NCI-H460 (cell line): ENCODE measurements around the gene CSPG4. TPM values are rescaled to one million over a fixed set of nuclear protein-coding genes. Genes with fewer than 3 reads are reported as not detected.
A peak's percentile ranks its signal among the peaks of the same experiment; 100 is the strongest.

Experiments used
- DNase-seq: peaks from one replicate; pipeline ENCODE4 v3.0.0-alpha.2; 2016; ENCODE audit warnings: low read depth; ENCODE audit errors: extremely low read depth
- total RNA-seq: library from RNA; depleted of rRNA; stranded (reverse); fragments of >200 nt; shearing (Covaris generic); gene quantifications from 2 replicates; pipeline ENCODE4 v1.2.3, GENCODE V29; 2014

The CSPG4 gene
- total RNA-seq, 1 experiment from 2014 or later, result 0.10 TPM

GRCh38 chr15:75675579-75676404 lies 36.9 kb downstream of the CSPG4 start:
- no peak for DNase-seq

- DNase-seq, result no peak
Observed at GRCh38 chr15:75674366-75674765, 38.3 kb downstream of the CSPG4 start.

GRCh38 chr15:75673426-75674235 lies 39.0 kb downstream of the CSPG4 start:
- DNase-seq, result no peak

- DNase-seq, result no peak
Observed at GRCh38 chr15:75672646-75673425, 39.8 kb downstream of the CSPG4 start.

- DNase-seq, result no peak
Observed at GRCh38 chr15:75671730-75672602, 40.7 kb downstream of the CSPG4 start.

- no peak for DNase-seq
Observed at GRCh38 chr15:75669879-75670212, 42.8 kb downstream of the CSPG4 start.

GRCh38 chr15:75669191-75669878 lies 43.3 kb downstream of the CSPG4 start:
- DNase-seq, result no peak

DNA sequence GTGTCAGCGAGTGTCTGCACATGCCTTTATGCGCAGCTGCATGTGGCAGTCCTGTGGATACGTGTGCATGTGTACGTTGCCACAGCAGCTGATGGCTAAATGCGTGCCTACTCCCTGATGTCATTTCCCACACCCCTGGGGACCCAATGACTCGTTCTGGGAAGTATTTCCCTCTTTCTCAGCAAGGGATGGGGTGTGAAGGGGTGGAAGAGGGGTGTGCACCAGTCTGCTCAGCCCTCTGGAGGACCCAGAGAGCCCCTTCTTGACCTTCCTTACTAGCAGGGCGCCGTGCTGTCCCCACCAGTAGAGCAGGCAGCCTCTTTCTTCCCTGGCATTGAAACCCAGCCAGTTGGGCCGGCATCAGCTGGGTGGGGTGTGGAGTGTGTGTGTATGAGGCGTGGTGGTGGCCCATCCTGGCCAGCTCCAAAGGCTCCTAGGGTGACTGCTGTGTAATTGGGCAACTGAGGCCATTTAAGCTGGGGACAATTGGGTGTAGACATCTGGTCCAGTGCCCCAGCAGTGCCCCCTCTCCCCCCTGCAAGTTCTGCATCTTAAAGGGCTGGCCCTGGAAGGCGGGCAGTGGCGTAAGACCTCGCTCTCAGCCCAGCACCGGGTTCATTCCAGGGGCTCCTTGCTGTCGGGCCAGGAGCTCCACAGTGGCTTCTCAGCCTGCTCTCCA lies 45.7 kb downstream of the CSPG4 start:
- DNase-seq, result peak; percentile 80

DNA sequence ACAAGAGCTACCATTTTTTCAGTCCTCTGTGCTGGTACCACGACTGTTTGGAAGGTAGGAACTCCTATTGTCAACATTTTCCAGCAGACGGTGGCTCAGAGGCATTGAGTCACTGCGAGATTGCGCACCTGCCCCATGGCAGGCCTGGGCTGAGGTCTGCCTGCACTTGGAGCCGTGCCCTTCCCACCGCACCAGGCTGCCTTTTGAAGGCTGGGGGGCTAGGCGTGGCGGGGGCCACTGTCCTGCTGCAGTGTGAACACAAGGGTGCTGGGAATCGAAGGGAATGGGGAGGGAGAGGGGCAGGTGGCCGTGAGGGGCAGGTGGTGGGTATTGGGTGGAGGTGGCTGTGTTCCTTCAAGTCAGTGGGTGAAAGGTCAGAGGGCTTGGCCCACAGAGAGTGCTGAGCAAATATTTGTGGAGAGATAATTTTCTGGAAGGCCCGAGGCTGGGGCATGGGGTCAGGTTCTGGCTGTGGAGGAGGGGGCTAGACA lies 48.7 kb downstream of the CSPG4 start:
- no peak for DNase-seq

GRCh38 chr15:75662823-75663519 lies 49.7 kb downstream of the CSPG4 start:
- DNase-seq, result no peak

DNA sequence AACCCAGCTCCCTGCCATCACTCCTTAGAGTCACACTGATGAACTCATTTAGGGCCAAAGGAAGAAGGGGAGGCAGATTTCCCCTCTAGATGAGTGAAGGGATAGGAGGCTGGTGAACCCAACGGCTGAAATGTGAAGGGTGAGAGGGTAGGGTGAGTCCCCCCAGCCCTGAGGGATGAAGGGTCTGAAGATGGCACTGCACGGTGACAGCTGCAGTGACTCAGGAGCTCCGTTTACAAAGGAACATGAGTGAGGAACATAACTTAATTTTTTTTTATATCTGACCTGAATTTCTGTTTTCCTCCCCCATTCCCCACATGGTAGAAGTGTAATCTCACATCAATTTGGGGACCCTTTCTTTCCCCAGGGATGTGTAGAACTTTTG lies 50.9 kb downstream of the CSPG4 start:
- no peak for DNase-seq

DNA sequence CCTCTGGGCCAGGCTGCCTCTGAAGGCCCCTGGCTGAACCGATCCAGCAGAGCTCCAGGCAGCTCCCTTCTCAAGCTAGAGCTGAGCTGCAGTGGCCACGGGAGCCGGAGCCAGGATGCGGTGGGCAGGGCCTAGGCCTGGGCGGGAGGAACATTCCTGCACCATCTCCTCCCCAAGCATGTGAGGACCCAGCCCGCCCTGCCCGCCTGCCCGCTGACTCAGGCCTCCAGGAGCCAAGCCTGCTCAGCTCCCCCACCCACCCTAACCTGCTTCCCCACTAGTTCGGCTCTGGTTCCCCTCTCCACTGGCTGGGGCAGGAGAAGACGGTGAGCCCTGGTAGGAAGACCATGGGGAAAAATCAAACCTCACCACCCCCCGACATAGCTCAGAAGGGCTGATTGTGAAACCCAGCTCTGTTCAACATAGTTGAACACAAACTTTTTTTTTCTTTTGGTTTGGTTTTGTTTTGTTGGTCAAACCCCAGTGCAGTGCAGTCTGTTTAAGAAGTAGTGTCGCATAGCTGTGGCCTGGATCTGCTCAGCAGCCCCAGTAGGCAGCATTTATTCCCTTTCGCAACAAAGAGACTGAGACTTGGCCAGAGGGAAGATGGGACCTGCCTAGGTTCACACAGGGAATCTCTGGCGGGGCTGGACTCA lies 51.4 kb downstream of the CSPG4 start:
- DNase-seq, result peak; percentile 38

DNA sequence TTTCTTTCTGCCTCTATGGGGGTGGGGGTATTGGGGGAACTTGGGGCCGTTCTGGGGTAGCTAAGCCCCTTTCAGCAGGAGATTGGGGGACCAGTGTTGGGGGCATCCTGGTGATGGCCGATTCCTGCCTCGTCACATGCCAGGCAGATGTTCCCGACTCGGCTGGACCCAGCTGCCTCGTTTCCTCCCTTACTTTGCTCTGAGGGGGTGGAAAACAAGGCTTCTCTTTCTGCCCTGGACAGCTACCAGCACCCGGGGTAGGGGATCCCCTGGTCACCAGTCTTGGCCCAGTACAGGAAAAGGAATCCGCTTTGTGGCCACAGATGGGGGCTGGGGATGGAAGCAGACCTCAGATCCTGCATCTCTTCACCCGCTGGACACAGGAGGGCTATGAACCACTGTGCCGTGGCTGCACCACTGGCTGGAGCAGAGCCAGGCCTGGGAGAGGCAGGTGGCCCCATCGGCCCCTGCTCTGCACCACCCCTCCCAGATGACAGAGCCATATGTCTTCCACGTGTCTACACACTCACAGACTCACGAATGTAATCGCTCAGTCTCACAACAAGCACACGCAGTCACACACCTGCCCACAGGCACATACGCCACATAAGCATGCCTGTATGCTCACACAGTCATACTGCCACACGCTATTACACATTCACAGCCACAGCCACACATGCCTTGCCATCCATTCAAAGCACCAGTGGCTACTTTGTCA lies 52.6 kb downstream of the CSPG4 start:
- no peak for DNase-seq

DNA sequence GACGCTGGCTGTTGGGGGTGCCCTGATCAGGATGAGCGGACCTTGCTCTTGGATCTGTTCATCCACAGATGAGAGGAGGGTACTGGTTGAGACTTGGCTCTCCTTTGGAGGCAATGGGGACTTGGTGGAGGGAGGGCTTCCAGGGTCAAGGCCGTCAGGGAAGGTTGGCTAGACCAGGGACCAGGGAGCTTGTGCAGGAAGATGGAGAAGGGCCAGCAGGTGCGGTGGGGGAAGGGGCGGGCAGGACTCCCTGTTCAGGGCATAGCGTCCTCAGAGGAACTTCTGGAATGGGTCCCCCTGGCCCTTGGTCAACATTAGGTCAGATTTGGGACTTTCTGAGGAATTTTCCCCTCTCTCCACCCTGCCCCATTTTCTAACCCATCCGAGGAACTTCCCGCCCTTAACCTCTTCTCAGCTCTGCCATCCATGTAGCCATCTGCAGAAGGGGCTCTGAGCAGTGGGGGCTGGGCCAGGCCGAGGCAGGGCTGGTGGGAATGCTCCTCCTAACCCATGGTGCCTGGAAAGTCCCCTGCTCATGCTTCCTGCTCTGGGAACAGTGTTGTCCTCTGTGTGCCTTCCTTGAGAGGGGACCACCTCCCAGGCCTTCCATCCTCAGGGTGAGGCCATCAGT lies 53.4 kb downstream of the CSPG4 start:
- no peak for DNase-seq

DNA sequence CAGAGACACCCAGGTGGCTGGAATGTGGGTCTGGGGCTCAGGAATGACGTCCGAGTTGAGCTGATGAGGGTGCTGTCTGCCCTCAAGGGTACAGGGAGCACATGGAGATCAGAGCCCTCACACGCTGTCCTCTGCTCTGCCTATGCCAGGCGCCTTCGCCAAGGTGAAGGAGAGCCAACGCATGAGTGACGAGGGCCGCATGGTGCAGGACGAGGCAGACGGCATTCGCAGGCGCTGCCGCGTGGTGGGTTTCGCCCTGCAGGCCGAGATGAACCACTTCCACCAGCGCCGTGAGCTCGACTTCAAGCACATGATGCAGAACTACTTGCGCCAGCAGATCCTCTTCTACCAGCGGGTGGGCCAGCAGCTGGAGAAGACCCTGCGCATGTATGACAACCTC lies 55.8 kb downstream of the CSPG4 start:
- no peak for DNase-seq

GRCh38 chr15:75656331-75656730 lies 56.3 kb downstream of the CSPG4 start:
- DNase-seq, result no peak

DNA sequence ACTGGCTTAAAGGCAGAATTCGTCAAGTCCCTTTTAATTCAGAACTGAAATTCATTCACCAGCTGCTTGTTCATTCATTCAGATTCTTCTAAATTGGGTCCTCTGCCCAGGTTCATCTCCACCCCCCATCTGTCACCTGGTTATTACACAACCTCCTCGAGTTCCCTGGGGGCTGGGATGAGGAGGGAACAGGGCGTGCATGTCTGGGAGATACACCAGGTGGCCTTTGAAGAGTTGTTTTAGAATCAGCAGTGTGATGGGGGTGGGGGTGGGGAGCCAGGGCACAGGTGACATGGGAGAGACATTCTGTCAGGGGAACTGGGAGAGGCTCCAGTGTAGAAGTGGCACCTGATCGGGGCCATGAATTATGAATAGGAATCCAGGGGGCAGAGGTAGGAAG lies 56.7 kb downstream of the CSPG4 start:
- DNase-seq, result no peak
